B cell (primary cell): ENCODE results near the gene RNF213.

Experiments used
- CTCF ChIP-seq: fragments of 200-600 bp; IDR thresholded peaks from one replicate; pipeline ENCODE4 v1.8.0; 2022; ENCODE audit warnings: antibody characterized with exemption, mild to moderate bottlenecking
- EZH2 ChIP-seq: IDR thresholded peaks from 2 replicates; pipeline ENCODE4 v1.6.1; 2012; ENCODE audit warnings: borderline replicate concordance, low read depth, mild to moderate bottlenecking, moderate library complexity, low read length; ENCODE audit not compliant: insufficient read depth, poor library complexity, severe bottlenecking

DNA sequence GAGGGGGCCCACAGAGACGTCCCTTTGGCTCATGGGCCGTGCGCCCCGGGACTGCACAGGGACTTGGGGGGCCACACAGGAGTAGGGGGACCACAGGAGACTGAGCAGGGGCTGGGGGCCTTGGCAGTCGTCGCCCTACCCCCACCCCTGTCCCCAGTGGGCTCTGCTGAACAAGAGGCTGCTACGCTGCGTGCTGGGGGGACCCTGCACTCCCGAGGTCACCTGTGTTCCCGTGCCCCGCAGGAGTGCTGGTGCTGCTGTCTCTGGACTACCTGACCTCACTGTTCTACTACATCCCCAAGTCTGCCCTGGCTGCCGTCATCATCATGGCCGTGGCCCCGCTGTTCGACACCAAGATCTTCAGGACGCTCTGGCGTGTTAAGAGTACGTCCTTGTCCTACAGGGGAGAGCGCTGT is 14.4 kb upstream of the RNF213 start:
- TF ChIP-seq CTCF (no peak), EZH2 (no peak)
